Esophagus squamous epithelium (tissue), 5 donors: ENCODE measurements around the gene POC1A. TPM values are rescaled to one million over a fixed set of nuclear protein-coding genes. Genes with fewer than 3 reads are reported as not detected.
"Not testable (repeated sequence)": the region's sequence is repeated elsewhere in the genome, so short reads cannot be mapped to it uniquely, and the experiment has no call there.

Experiments
- DNase-seq: peaks from one replicate; lab custom pipeline; 2025; lab: John Stamatoyannopoulos, UW
- H3K27ac ChIP-seq, 4 donors: fragments of 200-600 bp; sonication (generic); one replicate each; pipeline ENCODE4 v1.5.1; 2016 to 2019; ENCODE audit warnings: mild to moderate bottlenecking in 1 of 4
- H3K27me3 ChIP-seq, 4 donors: fragments of 200-600 bp; sonication (generic); 1 replicate in 3 of 4; 2 replicates in 1 of 4; pipeline versions ENCODE4 v1.5.1 to v1.6.0; 2017 to 2021; ENCODE audit warnings: antibody characterized with exemption in 1 of 4
- H3K36me3 ChIP-seq, 3 donors: fragments of 200-600 bp; sonication (generic); one replicate each; pipeline ENCODE4 v1.5.1; 2016 to 2019
- H3K4me1 ChIP-seq, 3 donors: fragments of 200-600 bp; sonication (generic); one replicate each; pipeline ENCODE4 v1.5.1; 2017 to 2019
- H3K4me3 ChIP-seq, 4 donors: fragments of 200-600 bp; sonication (generic); 1 replicate in 3 of 4; 2 replicates in 1 of 4; pipeline ENCODE4 v1.5.1; 2016 to 2019; ENCODE audit warnings: mild to moderate bottlenecking in 2 of 4, moderate library complexity in 1 of 4
- H3K9me3 ChIP-seq, 3 donors: fragments of 200-600 bp; sonication (generic); one replicate each; pipeline ENCODE4 v1.5.1; 2016 to 2019
- CTCF ChIP-seq, 6 experiments: fragments of 450-650 bp in 4 of 6; fragments of 200-600 bp in 2 of 6; sonication (generic) in 2 of 6; IDR thresholded peaks; one replicate each; pipeline ENCODE4 v1.5.1; 2016 to 2019; ENCODE audit warnings: antibody characterized with exemption in 6 of 6, mild to moderate bottlenecking in 4 of 6, moderate library complexity in 4 of 6
- POLR2A ChIP-seq, 4 donors: fragments of 450-650 bp; IDR thresholded peaks; one replicate each; pipeline ENCODE4 v1.6.1; 2017; ENCODE audit warnings: antibody characterized with exemption in 4 of 4, mild to moderate bottlenecking in 4 of 4, moderate library complexity in 3 of 4
- WGBS, 2 donors: methylation state at CpG; one replicate each; pipeline ENCODE4 v1.1.5; 2018; 5-methylcytosine and 5-hydroxymethylcytosine counted together
- intact Hi-C: fragments of 100-400 bp; cut with DNase I; formaldehyde crosslinking; loops from one replicate; pipeline ENCODE4 v1.15.0; 2022
- total RNA-seq, 4 donors: library from RNA; depleted of rRNA; stranded (reverse); fragments of >200 nt; gene quantifications; one replicate each; pipeline ENCODE4 v1.1.0, GENCODE V29; 2016
- donor health status: DM: yes; HTN: yes; CAD: no.

Gene POC1A
- total RNA-seq, 4 donors from 2014 or later: 2.7 to 10.3 (median 4.8) TPM

DNA sequence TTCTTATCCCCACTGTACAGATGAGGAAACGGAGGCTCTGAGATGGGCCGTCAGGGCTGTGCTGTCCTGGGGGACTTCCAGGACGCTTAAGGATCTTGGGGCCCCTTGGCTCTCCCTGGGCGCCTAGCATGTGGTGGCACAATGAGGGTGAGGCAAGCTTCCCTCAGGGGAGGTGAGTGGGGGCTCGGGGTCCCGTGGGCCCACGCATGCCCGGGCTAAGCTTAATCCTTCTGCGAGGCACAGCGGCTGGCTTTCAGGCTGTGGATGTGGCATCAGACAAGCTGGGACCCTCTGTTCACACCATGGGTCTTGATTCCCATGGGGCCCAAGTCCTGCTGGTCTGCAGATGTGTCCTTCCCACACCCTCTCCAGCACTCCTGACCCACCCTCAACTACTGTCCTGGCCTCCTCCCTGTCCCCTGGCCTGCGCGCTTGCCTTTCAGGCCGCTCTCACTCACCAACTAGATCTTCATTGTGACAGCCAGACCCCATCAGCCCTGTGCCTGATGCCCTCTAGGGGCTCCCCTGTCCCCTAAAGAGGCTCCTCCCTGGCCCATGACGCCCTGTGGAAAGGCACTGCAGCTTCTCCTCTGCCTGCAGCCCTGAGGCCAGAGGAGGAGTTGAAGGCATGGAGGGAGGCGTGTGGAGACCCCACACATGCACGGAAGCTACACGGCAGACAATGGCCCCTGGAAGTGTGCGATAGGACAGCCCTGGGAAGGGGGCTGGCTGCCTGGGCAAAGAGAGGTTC is 109.2 kb downstream of the POC1A start:
- no peak for DNase-seq
- H3K27ac ChIP-seq: peak overlapping the region; percentile 92 to 98 (median 96)
- TF ChIP-seq CTCF (IDR thresholded peaks at IDR 0.05): no peak
- TF ChIP-seq POLR2A (IDR thresholded peaks at IDR 0.05): no peak
- no peaks in the 10 kb centered on the region for H3K27me3 ChIP-seq
- peaks cover 51 to 84% (median 56%) of the 10 kb centered on the region in 3 donors for H3K4me1 ChIP-seq
- H3K9me3 ChIP-seq: no peaks in the 10 kb centered on the region
- intact Hi-C loops: no loop called here
- H3K36me3 ChIP-seq: peaks cover 12 to 22% (median 18%) of the 10 kb centered on the region in 3 donors
- no peak overlapping the region for H3K4me3 ChIP-seq
- WGBS, 2 donors: 84% methylated on average over 5 to 9 of the region's 18 CpGs

DNA sequence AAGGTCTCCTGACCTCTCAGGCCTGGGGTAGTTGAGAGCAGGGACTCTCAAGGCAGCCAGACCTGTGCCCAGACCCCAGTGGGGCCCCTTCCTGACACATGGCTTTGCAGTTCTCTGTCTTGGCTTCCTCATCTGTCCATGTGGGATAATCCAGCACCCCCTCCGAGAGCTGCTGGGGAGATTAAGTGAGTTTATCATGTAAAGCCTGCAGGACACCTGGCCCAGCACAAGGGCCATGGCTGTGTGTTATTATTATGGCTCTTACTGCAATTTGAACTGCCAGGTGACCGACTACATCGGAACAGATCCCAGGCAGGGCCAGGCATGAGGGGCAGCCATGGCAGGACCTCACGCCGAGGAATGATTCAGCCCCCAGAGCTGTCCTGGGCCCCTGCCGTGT is 110.5 kb downstream of the POC1A start:
- no peak for DNase-seq
- no peaks in the 10 kb centered on the region for H3K27me3 ChIP-seq
- peaks cover 0 to 9% (median 6%) of the 10 kb centered on the region in 3 donors for H3K36me3 ChIP-seq
- TF ChIP-seq CTCF (IDR thresholded peaks at IDR 0.05) (no peak), POLR2A (IDR thresholded peaks at IDR 0.05) (no peak)
- WGBS, 2 donors: no CpG with 5 or more reads among the region's 6 CpGs
- intact Hi-C loops: no loop called here
- H3K4me3 ChIP-seq: no peak overlapping the region
- peaks cover 45 to 84% (median 55%) of the 10 kb centered on the region in 3 donors for H3K4me1 ChIP-seq
- no peaks in the 10 kb centered on the region for H3K9me3 ChIP-seq
- H3K27ac ChIP-seq: peak overlapping the region in 3 of 4 donors; percentile 95 to 98 (median 96)

- 89 to 94% methylated on average over 1 of the region's 1 CpG for WGBS, 2 donors
- H3K36me3 ChIP-seq, intact Hi-C loops, H3K9me3 ChIP-seq, H3K27ac ChIP-seq, H3K27me3 ChIP-seq, DNase-seq, H3K4me3 ChIP-seq: not testable (repeated sequence)
- peaks cover 45 to 84% (median 55%) of the 10 kb centered on the region in 3 donors for H3K4me1 ChIP-seq
Observed at GRCh38 chr3:52043039-52043438, 111.2 kb downstream of the POC1A start.

GRCh38 chr3:52041118-52041731 is 113.0 kb downstream of the POC1A start:
- peak overlapping the region in 2 of 4 donors; percentile 23 to 30 for H3K27ac ChIP-seq
- no peak for TF ChIP-seq POLR2A (IDR thresholded peaks at IDR 0.05)
- TF ChIP-seq CTCF (IDR thresholded peaks at IDR 0.05): no peak
- WGBS, 2 donors: 59 to 61% methylated on average over 4 to 5 of the region's 10 CpGs
- no peaks in the 10 kb centered on the region for H3K36me3 ChIP-seq
- H3K27me3 ChIP-seq: no peaks in the 10 kb centered on the region
- no peak overlapping the region for H3K4me3 ChIP-seq
- H3K9me3 ChIP-seq: no peaks in the 10 kb centered on the region
- intact Hi-C loops: no loop called here
- H3K4me1 ChIP-seq: peaks cover 32 to 84% (median 45%) of the 10 kb centered on the region in 3 donors
- DNase-seq: no peak

DNA sequence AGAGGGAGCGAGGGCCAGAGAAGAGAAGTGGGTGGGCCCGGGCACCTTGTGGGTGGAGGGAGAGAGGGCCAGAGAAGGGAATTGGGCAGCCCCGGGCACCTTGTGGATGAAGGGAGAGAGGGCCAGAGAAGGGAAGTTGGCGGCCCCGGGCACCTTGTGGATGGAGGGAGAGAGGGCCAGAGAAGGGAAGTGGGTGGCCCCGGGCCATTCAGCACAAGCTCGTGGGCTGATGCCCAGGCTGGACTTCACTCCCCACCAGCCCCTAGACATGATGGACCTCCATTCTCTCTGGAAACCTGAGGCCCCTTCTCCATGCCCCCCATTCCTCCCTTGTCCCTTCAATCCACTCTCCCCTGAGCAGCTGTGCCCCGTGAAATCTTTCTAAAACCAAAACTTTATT is 113.6 kb downstream of the POC1A start:
- peak overlapping the region in 3 of 4 donors; percentile 23 to 57 (median 54) for H3K27ac ChIP-seq
- H3K4me1 ChIP-seq: peaks cover 28 to 82% (median 41%) of the 10 kb centered on the region in 3 donors
- no peaks in the 10 kb centered on the region for H3K36me3 ChIP-seq

More for the DNA sequence above, 113.6 kb downstream of the POC1A start:
- Histone ChIP-seq H3K4me3 (no peak overlapping the region), H3K27me3 (no peaks in the 10 kb centered on the region), H3K9me3 (no peaks in the 10 kb centered on the region)
- 78 to 85% methylated on average over 8 of the region's 8 CpGs for WGBS, 2 donors
- intact Hi-C loops: no loop called here
- TF ChIP-seq CTCF (IDR thresholded peaks at IDR 0.05) (no peak), POLR2A (IDR thresholded peaks at IDR 0.05) (no peak)
- no peak for DNase-seq
